Cardiac muscle cell (in vitro differentiated cells and primary cell): ENCODE results near the gene PODN. TPM values are rescaled to one million over a fixed set of nuclear protein-coding genes. Genes with fewer than 3 reads are reported as not detected.
A peak's percentile ranks its signal among the peaks of the same experiment; 100 is the strongest.

ENCODE experiments used
- DNase-seq, 2 donors: peaks; one replicate each; pipeline versions ENCODE4 v3.0.0 to v3.0.0-alpha.2; 2010 to 2017; ENCODE audit warnings: low read depth in 1 of 2, low spot score in 1 of 2
- H3K27ac ChIP-seq: fragments of 200-600 bp; sonication (generic); 2 replicates; pipeline ENCODE4 v1.5.1; 2016
- H3K27me3 ChIP-seq: fragments of 200-600 bp; sonication (generic); 2 replicates; pipeline ENCODE4 v1.6.0; 2016; ENCODE audit warnings: control low read depth
- H3K36me3 ChIP-seq: fragments of 200-600 bp; sonication (generic); 2 replicates; pipeline ENCODE4 v1.5.1; 2016; ENCODE audit warnings: control low read depth
- H3K4me1 ChIP-seq: fragments of 200-600 bp; sonication (generic); 2 replicates; pipeline ENCODE4 v1.8.1; 2017; ENCODE audit warnings: low read depth, mild to moderate bottlenecking, mixed run types
- H3K4me3 ChIP-seq: fragments of 200-600 bp; sonication (generic); 2 replicates; pipeline ENCODE4 v1.5.1; 2016; ENCODE audit warnings: mild to moderate bottlenecking
- H3K9me3 ChIP-seq: fragments of 200-600 bp; sonication (generic); 2 replicates; pipeline ENCODE4 v1.5.1; 2017; ENCODE audit warnings: low read depth, mild to moderate bottlenecking, control low read depth
- polyA plus RNA-seq: library from polyadenylated mRNA; unstranded; fragments of >200 nt; fragmentation: Nextera tagmentation; extraction: Ambion mirVana; gene quantifications from 2 replicates; pipeline ENCODE4 v1.2.1, GENCODE V29; 2016
- total RNA-seq: library from RNA; depleted of rRNA; stranded (reverse); fragments of >200 nt; gene quantifications from 2 replicates; pipeline ENCODE4 v1.2.3, GENCODE V29; 2016
- TF ChIP-seq, protein P1 (sequence below): IDR thresholded peaks from 2 replicates; pipeline ENCODE4 v1.5.1; 2012; ENCODE audit warnings: low read depth, mild to moderate bottlenecking, low read length

PODN gene
- total and polyA plus RNA-seq, 2 experiments from 2014 or later = 2.8 to 6.5 TPM

GRCh38 chr1:53047737-53048736 lies 14.0 kb upstream of the PODN start:
- H3K4me3 ChIP-seq = no peak overlapping the region

DNA sequence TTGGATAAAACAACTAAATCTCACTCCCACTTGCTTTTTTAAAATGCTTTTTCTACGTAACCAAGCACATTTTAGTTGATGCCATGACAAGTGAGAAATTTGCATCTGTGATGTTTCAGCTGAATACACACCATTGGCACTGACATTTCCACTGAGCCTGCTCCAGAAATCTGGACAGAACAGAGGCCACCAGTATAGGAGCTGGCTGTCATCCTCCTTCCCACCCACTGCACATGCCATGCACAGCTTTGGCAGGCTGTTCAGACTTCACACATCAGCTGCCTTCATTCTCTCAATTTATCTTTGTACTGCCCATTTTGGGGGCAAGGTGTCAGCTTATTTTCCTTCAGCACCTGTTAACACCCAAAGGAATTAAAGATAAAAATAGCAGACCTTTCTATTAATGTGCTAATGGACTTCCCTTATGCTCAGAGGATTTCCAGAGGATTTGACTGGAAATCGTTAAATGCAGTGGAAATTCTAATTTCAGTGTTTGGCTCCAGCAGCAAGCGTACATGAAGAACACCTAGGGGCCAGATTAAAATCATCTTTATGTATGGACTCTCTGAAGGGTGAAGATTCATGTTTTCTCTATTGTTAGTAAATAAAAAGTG lies 12.9 kb upstream of the PODN start:
- Histone ChIP-seq H3K27me3 (no peaks in the 10 kb centered on the region), H3K27ac (peak overlapping the region; percentile 84)

More at GRCh38 chr1:53047737-53048736, 14.0 kb upstream of the PODN start:
- Histone ChIP-seq H3K36me3 (peaks cover 5% of the 10 kb centered on the region), H3K27me3 (no peaks in the 10 kb centered on the region), H3K27ac (peak overlapping the region; percentile 84), H3K4me1 (peaks cover 48% of the 10 kb centered on the region), H3K9me3 (no peaks in the 10 kb centered on the region)
- peak; percentile 41 to 71 for DNase-seq
- TF ChIP-seq, protein P1, sequence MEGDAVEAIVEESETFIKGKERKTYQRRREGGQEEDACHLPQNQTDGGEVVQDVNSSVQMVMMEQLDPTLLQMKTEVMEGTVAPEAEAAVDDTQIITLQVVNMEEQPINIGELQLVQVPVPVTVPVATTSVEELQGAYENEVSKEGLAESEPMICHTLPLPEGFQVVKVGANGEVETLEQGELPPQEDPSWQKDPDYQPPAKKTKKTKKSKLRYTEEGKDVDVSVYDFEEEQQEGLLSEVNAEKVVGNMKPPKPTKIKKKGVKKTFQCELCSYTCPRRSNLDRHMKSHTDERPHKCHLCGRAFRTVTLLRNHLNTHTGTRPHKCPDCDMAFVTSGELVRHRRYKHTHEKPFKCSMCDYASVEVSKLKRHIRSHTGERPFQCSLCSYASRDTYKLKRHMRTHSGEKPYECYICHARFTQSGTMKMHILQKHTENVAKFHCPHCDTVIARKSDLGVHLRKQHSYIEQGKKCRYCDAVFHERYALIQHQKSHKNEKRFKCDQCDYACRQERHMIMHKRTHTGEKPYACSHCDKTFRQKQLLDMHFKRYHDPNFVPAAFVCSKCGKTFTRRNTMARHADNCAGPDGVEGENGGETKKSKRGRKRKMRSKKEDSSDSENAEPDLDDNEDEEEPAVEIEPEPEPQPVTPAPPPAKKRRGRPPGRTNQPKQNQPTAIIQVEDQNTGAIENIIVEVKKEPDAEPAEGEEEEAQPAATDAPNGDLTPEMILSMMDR = no peak

DNA sequence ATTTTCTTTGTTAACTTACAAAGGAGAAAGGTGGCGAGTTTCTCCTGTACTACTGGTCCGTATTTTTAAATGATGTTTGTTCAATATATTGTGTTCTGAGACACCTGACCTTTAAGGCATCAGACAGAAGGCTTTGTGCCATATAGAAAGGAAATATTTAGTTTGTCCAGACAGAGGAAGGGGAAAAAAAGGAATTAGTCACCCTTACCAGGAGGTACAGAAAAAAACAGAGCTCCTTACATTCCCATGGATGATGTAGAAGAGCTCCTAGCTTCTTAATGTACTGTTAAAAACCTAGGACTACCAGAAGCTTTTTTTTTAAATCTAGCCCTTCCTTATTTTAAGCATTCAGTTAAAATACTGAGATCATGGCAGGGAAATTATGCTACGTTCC lies 12.4 kb upstream of the PODN start:
- H3K27ac ChIP-seq = peak overlapping the region; percentile 84

More for the DNA sequence above, 12.9 kb upstream of the PODN start:
- Histone ChIP-seq H3K4me3 (no peak overlapping the region), H3K4me1 (peaks cover 51% of the 10 kb centered on the region), H3K9me3 (no peaks in the 10 kb centered on the region), H3K36me3 (peaks cover 5% of the 10 kb centered on the region)
- TF ChIP-seq, protein P1 = no peak
- peak in 1 of 2 donors; percentile 69 for DNase-seq

DNA sequence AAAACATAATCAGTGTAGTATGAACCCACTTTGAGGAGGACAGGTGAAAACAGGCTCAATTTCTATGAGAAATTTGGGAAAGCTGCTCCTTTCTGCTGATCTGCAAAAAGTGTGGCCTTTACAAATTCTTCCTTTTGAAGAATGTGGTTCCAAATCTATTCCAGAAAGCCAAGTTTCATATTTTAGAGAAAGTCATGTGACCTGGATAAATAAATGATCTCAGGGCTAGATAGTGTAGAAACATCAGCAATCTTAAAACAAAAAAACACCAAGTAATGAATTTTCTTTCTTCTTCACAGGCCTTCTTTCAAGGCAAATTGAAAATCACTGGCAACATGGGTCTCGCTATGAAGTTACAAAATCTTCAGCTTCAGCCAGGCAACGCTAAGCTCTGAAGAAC lies 11.7 kb upstream of the PODN start:
- Histone ChIP-seq H3K4me3 (no peak overlapping the region), H3K4me1 (peaks cover 53% of the 10 kb centered on the region), H3K27ac (peak overlapping the region; percentile 84), H3K9me3 (no peaks in the 10 kb centered on the region), H3K27me3 (no peaks in the 10 kb centered on the region), H3K36me3 (peaks cover 5% of the 10 kb centered on the region)
- TF ChIP-seq, protein P1 = no peak
- DNase-seq = no peak

More for the DNA sequence above, 12.4 kb upstream of the PODN start:
- Histone ChIP-seq H3K36me3 (peaks cover 5% of the 10 kb centered on the region), H3K27me3 (no peaks in the 10 kb centered on the region), H3K9me3 (no peaks in the 10 kb centered on the region), H3K4me1 (peaks cover 53% of the 10 kb centered on the region), H3K4me3 (no peak overlapping the region)
- TF ChIP-seq, protein P1 = no peak
- DNase-seq = no peak

DNA sequence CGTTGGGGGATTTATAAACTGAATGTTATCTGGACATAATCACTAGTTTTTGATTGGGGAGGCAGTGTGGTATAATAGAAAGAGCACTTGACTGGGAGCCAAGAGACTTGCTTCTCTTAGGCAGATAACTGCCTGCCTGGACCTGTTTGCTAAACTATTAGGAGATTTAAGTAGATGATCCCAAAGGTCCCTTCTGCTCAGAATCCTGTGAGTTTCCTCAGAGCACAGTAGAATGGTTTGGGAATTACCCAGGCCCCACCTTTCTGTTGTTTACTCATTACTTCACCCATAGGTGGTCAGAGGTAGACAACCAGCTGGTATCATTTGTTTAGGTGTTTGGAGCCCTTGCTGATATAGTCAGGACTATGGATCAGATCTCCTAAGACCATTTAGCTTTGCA lies 10.3 kb upstream of the PODN start:
- H3K4me1 ChIP-seq = peaks cover 47% of the 10 kb centered on the region
- TF ChIP-seq, protein P1 = no peak
- H3K27ac ChIP-seq = no peak overlapping the region
- no peak overlapping the region for H3K4me3 ChIP-seq
- H3K27me3 ChIP-seq = no peaks in the 10 kb centered on the region
- peaks cover 5% of the 10 kb centered on the region for H3K36me3 ChIP-seq
- DNase-seq = no peak
- no peaks in the 10 kb centered on the region for H3K9me3 ChIP-seq
